NOMO-1 treated with DMSO at 0.1 percent for 48 hours (cell line): ENCODE results near the gene SLC5A10.

ENCODE experiments used
- DNase-seq: peaks from one replicate; lab custom pipeline; 2025; ENCODE audit not compliant: unreplicated experiment; lab: John Stamatoyannopoulos, UW

SLC5A10 gene

DNA sequence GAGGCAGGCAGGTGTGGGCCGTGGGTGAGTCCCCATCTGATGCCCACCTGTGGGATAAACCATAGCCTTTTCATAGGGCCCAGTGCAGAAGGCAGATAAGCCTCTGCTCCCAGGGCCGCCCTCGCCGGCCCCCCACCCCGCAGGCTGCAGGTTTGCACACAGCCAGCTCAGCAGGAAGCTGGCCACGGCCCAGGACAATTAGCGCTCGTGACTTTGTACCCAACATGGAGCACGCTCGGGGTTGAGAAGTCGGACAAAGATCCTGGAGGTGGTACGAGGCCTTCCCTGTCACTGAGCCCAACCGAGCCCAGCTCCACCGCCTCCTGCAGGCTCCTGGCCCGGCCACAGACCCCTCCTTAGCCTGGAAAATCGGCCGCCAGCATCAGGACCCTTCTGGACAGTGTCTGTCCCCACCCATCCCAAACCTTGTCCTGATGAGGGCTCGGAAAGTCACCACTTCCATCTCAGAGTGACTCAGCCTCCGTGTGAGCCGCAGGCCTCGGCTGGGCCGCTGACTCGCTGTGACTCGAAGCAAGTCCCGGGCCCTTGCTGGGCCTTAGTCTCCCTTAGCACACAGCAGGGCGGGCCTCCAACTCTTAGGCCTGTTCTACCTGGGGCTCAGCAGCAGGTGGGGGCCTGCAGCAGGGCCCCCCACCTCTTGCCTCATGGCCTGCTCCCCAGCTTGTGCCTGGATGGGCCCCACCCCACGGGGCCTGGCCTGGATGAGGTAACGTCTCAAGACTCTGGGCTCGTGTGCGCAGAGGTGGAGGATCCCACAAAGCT lies 29.9 kb downstream of the SLC5A10 start:
- no peak for DNase-seq

DNA sequence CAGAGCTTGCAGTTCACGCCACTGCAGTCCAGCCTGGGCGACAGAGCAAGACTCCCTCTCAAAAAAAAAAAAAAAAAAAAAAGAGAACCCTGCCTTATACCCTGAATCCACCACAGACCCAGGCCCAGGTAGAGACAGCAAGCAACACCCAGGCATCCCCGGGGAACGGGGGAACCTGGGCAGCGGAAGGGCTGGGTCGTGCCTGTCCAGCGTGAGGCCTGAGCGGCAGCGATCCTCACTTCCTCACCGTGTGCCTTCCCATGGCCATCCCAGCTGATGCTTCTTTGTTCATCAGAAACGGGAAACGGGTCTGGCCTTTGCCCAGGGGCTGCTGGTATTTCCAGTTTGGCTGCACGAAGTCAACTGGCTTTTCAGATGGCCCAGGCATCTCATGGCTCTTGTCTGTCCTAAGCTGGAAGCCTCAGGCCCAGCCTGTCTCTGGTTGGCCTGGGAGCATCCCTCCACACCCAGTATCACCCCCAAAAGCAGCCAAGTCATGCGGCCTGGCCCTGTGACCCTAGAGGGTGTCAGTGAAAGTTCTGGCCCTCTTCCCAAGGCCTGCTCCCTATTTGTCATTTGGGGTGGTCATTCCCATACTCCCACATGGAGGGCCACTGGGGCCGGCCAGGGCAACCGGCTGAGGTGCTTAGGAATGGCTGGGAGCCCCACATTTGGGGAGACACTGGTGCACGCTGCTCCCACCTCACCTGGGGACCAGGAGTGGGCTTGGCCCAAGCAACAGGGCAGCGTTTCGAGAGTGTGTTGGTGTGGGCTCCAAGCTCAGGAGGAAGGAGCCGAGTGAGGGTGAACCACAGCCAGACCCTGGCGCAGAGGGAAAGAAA lies 32.5 kb downstream of the SLC5A10 start:
- no peak for DNase-seq

DNA sequence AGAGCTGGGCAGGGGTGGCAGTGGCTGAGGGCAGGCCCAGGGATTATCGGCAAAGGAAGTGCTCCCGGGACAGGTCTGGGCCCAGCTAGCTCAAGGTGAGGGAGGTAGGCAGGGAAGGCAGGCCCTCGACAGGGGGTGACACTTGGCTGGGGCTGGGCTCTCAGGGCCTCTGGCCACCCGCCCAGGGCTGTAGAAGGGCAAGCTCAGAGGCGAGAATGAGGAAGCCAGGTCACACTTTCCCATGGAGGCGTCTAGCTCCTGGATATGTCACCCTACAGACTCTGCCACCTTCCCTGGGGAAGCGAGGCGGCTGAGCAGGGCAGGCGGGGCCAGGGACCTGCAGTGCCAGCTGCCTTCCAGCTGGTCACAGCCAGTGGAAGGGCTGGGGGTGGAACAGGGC lies 33.5 kb downstream of the SLC5A10 start:
- no peak for DNase-seq

DNA sequence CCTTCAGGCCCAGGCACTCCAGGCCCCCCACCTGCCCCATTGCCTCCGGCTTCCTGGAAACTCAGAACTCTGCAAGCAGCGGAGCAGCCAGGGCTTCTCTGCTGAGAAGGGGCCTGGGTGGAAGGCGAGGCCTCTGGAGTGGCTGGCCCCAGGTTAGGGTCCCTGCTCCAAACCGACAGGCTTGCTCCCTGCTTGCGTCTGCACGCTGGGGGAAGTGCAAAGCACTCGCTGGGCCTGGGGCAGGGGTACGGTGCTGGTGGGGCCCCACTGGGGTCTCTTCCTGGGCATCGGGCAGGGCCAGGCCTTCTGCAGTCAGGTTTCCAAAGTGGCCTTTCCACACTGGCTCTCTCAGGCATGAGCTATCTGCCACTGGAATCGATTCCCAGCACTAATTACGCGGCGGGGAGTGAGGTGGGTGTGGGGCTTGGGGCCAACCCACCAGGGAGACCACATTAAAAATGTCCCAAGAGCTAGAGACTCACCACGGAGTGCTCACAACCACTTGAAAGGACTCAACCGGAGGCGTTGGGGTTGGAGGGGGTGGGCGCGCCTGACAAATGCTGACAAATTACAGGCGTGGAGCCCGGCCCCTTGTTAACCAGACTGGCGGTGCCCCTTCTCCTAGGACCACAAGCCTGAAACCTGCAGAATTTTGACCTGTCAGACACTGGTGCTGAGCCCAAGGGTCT lies 34.7 kb downstream of the SLC5A10 start:
- DNase-seq: no peak

DNA sequence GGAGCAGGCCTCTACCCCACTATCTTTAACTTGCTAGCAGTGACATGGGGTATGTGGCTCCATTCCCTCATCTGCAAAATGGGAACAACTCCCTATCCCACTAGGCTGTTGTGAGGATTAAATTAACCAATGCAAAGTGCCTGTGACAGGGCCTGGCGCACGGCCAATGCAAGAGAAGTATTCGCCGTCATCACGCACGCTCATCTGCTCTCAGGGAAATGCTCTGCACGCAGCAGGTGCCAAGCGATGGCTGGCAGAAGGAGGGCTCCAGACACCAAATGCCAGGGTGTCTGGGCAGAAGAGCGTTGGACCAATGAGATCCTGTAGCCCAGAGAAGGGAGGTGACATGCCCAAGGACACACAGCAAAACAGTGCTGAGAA lies 35.3 kb downstream of the SLC5A10 start:
- no peak for DNase-seq

DNA sequence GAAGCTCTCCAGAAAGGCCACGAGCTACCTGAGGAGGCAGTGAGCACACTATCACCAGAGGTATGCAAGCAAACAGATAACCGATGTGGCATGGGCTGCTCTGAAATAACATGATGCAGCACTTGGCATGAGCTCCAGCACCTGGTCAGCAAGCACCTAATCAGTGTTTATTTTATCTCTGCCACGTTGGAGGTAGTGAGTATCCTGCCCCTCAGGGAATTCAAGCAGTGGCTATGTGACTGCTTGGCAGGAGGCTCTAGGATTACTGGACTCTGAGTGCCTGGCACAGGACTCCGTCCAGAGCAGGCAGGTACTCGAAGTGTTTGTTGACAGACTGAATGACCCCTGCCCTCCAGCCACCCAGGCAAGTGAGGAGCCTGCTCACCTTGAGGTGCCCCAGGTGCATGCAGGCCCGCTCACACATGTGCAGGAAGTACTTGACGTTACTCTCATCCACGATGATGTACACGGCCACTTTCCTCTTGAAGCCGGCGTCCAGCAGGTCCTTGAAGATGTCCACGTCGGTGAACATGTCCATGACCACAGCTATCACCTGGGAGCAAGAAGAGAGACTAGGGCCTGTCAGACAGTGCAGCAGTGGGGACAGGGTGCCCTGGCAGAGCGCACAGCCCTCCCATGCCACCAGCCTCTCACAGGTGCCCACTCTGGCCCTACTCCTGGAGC lies 36.0 kb downstream of the SLC5A10 start:
- DNase-seq: no peak

DNA sequence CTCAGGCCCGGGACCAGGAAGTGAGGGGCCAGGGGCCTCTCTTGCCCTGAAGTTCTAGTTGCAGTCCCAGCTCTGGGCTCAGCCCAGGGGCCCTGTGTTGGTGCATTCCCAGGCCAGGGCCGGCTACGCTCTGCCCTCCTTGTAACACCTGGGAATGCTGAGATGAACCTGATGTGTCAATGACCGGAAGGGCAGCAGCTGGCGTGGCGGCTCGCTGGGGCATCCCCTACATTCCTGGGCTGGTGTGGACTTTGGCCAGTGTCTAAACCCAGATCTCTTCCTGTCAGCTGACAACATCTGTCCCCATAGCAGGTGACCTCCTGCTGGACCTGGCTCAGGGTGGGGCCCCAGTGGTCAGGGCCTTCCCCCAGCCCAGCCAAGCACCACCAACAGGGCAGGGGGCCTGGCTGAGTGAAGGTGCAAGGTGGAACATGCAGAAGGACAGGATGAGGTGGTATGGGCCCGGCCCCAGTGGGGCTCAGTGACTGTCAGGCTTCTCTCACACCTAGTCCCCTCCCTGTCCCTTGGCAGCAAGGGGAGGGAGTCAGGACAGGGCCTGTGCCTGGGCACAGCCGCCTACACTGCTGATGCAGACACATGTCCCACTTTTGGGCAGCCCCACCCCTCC lies 36.7 kb downstream of the SLC5A10 start:
- DNase-seq: no peak

DNA sequence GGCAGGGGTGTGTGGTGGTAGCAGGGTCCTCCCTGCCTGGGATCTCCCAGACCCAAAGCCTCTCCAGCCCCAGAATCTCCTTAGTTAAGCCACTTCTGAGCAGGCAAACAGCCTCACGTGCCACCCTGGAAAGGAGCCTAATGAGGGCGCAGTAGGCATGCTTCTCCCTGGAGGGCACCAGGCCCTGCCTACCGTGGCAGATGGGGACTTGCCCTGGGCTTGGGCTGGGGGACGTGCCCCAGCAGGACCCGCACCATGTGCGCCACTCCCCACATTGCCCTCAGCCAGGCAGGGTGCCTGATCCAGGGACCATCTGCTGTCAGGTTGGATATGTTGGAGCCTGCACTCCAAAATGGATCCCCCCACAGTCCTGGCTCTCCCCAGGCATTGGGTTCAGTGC lies 38.4 kb downstream of the SLC5A10 start:
- no peak for DNase-seq

DNA sequence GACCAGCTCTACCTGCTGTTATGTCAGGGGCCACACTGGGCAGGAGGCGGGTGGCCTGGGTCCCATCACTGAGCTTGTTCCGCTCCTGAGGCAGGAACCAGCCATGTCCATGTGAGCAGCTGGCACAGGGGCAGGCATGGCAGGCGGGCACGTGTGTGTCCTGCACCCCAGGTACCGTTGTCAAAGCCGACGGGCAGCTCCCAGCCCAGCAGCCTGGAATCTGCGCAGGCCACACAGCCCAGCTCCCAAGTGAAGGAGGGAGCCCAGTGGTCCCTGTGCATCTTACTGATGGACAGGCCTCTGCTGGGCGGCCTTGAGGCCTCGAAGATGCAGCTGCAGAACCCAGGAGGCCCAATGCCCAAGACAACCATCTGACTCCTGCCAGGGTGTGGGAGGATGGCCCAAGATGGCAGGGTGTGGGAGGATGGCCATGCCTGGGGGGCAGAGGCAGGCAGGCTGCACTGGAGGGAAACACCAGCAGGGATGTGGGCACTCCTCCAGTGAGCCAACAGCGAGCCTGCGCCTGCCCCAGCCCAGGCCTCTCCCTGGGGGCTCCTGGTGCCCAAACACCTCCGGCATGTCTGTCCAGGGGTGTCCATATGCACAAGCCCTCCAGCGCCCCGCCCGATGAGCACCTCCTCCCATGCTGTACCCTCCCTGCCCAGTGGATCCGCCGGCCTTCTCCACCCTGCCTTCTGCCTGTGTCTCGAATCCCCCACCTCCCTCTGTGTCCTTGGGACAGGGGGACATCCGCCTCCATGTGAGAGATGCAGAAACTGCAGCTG lies 39.8 kb downstream of the SLC5A10 start:
- DNase-seq: no peak

DNA sequence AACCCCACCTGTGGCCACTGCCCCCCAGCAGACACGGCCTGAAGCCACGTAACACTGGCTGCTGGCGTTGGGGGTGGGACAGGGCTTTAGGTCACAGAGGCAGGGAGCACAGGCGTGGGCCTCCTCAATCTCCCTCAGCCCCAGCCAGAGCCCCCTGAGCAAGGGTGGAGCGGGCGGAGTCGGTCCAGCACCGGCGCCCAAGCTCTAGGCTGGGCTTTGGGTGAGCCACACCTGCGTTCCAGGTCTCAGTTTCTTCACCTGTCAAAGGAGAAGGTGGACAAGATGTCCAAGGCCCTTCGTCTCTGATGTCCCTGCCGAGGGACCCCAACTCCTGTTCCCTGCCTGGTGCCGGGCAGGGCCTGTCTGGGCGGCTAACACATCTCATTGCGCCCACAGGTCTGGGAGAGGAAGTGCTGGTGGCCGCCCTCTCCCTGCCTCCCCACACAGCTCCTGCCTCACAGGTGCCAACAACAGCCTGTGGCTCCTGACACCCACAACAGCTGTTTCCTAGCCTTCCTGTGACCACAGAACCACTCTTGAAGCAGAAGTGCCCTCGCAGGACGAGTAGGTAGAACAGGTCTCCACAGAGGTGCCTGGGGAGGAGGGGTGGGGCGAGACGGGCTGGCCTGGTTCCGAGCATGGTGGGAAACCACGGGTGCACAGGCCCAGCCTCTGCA lies 40.6 kb downstream of the SLC5A10 start:
- no peak for DNase-seq

DNA sequence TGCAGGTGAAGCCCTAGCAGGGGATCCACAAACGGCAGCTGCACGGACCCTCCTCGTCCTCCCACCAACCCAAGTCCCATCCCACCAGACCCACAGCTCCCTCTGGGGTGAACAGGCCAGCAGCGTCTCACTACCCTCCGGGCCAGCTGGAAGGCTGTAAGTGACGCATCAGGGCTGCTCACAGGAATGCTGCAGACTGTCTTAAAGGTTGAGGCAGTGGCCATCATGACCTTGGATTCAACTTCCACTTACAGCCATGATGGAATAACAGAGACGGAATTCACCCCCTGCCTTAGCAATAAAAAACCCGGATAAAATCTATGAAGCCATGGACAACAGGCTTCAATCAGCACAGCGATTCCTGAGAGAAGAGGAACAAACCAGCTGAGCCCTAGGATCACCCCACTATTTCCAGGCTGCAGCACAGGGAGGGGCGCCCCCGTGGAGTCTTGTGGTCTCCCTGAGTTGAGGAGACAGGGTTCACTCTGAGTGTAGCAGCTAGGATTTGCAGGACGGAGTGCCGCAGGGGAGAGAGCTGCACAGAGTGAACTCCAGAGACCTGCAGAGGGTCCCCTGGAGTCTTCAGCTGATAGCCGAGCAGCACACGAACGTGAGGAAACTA lies 42.1 kb downstream of the SLC5A10 start:
- DNase-seq: no peak

DNA sequence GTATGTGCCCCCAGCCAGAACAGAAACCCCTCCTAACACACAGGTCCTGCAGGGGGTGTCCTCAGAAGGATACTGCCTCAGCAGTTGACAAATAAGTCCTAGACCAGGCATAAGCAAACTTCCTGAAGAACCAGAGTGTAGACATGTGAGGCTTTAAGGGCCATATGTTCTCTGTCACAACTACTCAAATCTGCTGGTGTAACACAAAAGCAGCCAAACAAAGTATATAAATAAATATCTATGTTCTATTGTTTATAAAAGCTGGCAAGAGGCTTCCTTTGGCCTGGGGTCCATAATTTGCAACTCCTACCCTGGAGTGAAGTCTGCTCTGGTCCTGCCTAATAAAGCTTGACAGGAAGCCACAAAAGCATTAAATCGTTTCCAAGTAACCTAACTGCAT lies 42.7 kb downstream of the SLC5A10 start:
- DNase-seq: no peak

DNA sequence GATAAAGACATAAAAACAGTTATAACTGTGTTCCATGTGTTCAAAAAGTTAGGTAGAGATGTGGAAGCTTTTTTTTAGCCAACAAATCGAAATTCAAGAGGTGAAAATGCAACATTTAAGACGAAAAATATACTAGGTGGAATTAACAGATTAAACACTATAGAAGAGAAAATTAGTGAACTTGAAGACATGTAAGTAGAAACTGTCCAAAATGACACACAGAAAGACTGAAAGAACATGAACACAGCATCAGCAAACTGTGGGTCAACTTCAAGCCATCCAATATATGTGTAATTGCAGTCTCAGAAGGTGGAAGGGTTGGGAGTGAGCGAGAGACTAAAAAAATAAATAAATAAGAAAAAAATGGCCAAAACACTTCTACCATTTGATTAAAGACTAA lies 43.3 kb downstream of the SLC5A10 start:
- no peak for DNase-seq

DNA sequence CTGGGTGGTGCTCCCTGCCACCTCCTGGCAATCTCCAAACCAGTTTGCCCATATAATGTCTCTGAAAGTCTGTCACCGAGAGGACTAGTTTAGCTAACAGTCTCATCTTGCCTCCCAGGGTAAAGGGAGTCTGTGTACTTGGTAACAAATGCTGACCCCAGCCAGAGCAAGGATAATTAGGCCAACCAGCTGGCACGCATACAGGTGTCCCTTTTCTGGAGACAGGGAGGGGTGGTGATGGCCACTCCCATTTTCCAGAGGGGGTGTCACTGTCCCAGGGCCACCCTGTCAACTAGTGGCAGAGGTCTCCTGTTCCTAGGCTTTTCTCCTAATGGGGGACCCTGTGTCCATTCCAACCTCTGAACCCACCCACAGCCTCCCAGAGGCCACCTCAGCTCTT lies 44.5 kb downstream of the SLC5A10 start:
- DNase-seq: no peak

DNA sequence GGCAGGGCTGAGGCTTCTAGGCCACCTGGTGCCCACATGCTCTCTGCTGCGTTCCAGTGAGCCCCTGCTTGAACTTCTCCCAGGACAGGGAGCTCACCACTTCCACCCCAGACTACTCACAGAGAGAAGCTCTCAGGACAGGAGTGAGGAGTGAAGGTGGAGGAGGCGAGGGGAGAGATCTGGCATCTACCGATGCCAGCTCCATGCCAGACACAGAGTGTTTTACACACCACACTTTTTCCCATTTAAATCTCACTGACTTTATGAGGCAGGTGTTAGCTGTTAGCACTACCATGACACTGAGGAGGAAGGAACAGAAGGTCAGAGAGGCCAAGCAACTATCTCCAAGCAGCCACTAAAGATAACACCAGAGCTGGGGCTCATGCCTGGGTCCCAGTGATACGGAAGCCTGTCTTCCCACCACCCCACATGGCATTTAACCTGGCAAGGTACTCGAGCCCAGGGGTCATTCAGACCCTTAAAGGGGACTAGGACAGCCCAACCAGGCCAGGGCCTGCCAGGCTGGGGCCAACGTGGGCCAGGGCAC lies 45.8 kb downstream of the SLC5A10 start:
- no peak for DNase-seq

DNA sequence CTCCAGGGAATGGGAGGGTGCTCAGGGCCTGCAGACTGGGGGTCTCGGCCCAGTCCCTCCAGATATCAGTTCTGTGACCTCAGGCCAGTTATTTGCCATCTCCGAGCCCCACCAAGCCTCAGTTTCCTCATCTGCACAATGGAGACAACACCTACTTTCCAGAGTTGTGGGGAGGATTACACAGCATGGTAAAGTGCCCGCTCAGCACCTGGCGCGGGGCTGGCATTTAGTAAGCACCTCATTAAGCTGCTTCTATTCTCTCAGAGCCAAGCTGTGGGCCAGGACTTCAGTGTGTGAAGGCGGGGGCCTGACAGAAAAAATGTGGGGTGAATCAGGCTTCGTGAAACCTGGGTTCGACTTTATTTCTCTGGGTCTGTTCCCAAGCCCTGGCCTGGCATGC lies 47.4 kb downstream of the SLC5A10 start:
- DNase-seq: no peak

DNA sequence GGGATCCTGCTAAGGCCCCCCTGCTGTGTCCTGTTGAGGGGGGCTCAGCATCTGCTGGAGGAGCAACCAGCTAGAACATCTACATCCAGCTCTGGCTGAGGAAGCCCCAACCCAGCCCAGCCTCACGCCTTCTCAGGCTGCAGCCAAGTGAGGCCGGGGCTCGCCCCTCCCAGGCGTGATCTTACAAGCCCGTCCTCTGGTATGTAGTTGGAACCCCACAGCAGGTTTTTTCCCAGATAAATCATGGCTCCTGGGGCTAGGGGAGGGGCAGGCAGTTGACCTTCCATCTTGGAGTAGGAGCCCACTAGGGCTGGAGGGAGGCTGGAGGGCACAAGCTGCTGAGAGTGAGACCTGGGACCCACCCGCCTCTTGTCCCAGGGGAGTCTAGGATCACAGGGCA lies 47.9 kb downstream of the SLC5A10 start:
- DNase-seq: no peak

DNA sequence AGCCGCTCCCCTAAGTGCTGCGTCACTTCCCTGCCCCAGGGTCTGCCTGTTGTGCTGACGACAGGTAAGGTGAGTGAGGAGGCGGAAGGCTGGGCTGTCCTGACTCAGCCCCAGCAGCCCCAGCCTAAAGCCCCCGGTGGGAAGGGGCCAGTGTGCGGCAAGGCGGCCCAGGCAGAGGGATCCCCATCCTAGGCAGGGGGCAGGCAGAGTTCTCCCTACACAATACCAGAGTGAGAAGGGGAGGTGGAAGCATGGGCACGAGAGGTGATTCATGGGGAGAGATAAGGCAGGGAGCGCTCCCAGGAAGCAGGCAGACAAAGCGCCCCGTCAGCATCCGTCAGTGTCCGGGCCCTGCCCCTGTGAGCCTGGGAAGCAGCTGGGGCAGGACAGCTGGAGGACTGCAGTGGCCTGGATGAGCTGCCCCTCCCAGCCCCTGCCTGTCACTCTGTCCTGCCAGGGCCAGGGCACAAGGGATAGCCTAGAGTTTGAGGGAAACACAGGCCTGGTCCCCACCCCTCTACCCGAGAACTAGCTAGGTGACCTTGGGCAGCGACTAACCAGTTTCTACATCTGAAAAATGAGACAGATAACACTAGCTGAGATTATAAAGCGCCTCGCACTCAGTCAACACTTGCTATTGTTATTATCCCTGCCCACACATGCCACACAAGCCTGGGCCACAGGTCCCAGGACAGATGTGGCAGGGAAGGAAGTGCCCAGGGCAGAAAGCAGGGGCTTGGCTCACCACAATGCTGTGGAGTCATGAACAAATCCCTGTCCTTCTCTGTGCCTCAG lies 48.8 kb downstream of the SLC5A10 start:
- no peak for DNase-seq
